Activated T-helper 9 cell treated with anti-CD3 and anti-CD28 coated beads, Interleukin-2, amount 50 U/mL, for 16 hours (primary cell): ENCODE results near the gene PARVG.

Experiments used
- DNase-seq: peaks from one replicate; pipeline ENCODE4 v3.0.0-alpha.2; 2020; ENCODE audit warnings: low read depth

PARVG gene

DNA sequence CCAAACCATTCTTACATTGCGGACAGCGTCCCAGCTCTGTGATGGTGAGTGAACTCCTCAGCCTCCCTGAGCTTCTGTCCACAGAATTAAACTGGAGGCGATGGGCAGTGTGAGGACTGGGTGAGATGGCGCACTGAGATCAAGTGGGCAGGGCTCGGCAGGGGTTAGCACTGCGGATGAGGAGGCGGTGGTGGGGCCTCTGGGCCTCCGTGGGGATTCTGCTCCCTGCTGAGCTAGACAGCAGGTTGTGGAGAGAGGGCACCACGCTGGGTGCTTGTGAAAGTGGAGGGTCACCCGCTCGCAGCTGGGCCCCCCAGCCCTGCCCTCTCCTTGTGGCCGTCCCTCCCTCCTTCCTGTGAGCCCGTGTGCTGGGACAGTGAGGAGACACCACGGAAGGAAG is 25.6 kb upstream of the PARVG start:
- DNase-seq = no peak

DNA sequence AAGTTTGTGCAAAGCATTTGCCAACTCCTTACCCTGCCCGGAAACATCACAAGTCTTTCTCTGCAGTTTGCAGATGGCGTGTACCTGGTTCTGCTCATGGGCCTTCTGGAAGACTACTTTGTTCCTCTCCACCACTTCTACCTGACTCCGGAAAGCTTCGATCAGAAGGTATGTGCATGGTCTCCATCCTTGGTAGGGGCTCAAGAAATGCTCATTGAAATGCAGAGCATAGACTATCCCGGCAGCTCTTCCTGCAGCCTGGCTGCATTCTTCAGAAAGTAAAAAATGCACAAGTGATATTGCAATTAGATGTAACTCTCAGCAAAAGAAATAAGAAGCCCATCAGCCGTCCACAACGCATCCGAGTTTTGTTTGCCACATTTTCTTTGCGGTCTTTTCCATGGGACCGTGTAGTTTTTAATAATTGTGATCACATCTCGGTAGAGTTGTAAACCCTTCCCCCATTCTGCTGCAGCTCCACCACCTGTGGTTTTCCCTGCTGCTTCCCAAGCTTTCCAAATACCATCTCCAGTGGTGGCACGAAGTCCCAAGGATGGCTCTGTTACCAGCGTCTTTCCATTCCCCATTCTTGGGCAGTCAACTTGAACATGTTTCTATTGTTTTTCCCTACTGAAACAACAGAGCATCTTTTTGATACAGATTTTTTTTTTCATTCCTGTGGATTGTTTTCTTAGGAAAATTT is 22.7 kb upstream of the PARVG start:
- no peak for DNase-seq

DNA sequence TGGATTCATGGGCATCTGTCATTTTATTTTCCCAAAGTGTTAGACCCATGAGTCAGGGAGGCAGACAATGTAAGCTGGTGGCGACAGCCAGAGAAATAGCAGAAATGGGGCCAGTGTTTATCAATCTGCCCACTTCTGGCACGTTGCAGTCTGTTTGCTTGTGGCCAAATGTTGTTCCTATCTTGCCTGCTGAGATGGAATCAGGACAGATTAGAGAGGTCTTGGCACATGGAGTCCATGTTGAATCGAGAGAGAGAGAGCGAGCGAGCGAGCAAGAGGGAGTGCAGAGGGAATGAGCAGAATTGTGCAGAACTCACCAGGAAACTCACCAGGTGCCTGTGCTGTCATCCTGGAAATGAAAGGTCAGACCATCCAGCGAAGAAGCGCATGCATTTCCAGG is 21.9 kb upstream of the PARVG start:
- DNase-seq = no peak

DNA sequence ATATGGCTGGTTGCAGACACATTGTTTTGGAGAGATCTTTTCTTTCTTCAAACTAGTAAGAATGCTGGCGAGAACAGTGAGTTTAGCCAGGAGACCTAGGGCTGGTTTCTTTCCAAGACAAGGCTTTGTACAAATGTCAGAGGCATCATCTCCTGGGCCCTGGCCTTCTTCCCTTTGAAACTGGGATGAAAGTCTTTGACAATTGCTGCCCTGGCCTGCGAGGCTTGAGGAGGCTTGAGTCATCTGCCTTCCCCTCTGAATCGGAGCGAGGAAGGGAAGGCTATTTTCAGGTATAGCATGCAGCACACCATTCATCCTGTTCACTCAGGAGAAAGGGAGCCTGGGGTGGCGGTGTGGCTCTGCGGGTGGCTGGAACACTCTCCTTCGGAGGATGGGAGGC is 21.5 kb upstream of the PARVG start:
- no peak for DNase-seq

DNA sequence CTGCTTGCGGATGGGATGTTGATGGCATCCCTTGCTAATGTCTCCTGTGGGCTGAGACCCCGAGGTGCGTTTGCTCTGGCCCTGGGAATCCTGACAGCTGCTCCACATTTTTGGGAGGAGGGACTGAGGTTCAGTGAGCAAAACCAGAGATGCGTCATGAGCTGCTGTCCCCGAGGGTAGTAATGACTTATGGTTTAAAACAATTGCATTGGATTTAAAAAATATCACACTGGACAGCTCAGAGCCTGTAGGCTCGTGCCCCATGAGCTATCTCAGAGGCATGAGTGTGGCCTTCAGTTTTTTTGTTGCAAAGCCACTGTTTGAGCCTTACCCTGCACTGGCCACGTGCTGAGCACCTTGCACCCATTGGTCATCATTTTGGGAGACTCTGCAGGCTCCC is 20.9 kb upstream of the PARVG start:
- no peak for DNase-seq

DNA sequence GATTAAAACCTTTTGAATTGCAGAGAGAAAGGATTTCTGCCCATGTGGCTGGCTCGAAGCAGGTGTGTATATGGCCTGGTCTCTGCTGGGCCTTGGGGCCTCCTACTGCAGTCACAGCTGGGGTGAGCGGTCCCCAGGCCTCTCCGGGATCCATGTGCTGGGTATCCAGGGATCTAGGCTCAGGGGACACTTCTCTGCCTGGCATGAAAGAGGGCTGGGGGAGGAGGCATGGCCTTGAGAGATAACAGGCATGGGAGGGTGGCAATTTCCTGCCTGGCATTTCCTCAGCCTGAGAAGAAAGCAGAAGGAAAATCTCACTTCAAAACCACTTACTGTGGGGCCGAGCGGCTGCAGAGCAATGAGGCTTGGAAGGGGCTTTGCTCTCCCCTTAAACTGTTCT is 20.3 kb upstream of the PARVG start:
- no peak for DNase-seq

DNA sequence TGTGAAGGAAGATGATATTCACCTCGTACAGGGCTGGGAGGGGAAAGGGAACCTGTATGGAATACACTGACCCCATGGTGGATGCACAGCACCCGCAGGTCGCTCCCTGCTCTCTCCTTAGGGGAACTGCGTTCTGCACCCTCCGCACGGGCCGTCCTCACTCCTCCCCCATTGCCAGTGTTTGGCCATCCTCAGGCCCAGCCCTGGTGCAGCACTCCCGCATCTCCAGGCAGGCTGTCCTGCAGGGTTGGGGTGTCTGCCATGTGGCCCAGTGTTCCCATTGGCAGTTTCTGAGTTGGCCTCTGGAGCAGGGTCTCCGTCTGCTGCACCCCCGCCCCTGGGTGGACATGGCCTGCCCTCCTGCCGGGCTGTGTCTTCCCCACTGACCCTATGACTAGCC is 19.1 kb upstream of the PARVG start:
- DNase-seq = no peak

DNA sequence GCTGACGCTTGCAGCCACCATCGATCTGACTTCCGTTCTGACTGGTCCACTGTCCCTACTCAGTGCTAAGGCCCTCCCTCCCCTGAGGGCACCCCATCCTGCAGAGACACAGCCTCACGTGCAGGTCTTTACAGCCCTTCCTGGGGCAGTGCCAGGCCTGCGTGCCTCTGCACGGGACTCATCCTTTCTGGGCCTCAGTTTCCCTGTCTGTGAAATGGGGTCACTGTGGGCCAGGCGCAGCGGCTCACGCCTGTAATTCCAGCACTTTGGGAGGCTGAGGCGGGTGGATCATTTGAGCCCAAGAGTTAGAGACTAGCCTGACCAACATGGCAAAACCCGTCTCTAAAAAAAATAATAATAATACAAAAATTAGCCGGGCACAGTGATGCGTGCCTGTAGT is 17.8 kb upstream of the PARVG start:
- DNase-seq = no peak

DNA sequence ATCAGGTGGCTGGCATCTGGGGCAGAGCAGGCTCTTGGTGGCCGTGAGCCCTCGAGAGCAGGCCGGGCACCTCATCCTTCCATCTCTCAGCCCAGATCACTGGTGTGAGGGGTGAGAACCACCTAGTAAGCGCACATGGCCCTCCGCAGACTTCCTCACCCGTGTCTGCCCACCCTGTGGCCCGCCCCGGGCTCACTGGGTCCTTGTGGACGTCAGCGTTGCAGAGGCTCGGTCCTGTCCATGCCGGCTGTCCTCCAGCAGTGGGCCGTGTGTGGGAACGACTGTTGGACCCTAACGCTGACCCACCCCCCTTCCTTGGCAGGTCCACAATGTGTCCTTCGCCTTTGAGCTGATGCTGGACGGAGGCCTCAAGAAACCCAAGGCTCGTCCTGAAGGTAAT is 17.2 kb upstream of the PARVG start:
- no peak for DNase-seq

DNA sequence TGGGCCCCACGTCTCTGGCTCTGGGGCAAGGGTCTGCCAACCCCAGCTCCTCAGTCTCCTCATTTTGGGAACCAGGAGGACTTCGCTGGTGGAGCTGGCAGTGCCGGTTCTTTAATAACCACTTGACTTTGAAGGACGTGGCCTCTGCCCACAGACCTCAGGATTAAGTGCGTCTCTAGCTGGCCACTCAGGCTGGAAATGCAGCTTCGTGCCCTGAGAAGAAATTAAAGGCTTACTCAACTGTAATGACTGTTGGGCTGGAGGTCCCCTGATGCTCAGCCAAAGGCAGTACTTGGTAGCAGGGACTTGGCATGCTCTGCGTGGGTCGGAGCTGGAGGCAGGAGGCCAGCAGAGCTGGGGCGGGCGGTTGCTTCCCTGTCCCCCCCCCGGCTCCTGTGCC is 16.7 kb upstream of the PARVG start:
- no peak for DNase-seq

DNA sequence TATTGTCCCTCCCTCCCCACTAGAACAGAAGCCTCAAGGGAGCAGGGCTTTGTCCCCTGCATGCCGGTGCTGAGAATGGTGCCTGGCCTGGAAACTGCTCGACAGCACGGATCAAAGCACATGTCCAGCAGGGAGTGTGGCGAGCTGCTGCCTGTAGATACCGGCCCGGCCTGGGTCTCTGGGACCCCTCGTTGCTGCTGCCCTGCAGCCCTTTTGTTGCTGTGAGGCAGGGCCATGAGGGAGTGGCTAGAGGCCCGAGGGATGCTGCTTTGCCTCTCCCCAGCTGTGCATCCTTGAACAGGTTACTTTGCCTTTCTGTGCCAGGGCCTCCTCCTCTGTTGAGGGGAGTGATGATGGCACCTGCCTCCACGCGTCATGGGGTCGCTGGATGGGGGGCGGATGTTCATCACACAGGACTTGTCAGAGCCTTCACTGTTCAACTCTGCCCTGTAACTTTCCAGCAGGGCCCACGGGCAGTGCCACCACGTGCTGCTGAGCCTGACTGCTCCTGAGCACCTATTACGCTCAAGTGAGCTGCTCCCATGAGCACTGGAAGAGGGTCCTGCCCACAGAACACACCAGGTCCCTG is 15.3 kb upstream of the PARVG start:
- no peak for DNase-seq

DNA sequence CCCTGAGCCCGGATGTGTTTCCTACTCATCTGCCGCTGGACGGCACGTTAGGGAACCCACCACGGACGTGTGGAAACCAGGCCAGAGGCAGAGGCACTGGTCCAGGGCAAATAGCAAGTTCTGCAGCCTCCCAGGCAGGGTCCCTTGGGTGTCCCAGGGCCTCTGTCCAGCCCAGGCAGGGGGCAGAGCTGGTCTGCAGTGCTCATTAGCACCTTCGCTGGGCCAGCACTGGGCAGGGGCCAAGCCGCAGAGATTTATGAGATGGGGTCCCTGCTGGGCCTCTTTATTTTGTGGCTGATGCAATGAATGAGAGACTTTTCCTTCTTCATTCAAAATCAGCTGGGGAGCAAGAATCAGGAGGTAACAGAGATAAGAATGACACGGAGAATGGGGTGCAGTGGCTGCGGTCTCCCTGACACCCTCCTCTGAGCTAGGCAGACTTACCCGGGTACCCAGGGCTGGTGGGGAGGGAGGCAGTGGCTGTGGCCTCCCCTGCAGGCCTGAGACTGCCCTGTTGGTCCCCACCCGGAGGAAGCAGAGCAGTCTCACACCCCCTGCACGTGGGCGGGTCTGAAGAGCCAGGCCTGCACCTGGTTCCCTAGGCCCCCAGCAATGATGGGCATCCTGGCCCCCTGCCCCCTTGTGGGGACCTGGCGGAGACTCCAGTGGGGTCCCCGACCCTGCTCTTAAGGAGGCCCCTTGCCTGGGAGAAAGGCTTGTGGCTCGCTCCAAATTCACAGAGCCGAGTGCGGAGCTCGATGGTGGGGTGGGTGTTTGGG is 14.0 kb upstream of the PARVG start:
- no peak for DNase-seq

DNA sequence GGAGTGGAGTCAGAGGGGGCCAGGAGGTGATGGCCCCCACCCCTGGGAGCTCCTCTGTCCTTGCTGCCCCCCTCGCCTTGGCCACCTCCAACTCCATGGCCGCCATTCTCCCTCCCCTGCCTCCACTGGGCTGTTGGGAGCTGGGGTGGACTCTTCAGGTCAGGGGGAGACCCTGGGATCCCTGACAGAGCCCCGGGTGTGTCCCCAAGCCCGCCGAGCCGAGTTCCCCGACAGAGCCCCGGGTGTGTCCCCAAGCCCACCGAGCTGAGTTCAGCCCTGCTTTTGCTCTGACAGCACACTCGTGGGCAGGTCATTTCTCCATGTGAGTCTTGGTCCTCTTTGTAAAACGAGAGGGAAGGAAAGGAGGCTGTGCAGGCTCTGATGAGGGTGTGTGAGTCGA is 13.2 kb upstream of the PARVG start:
- DNase-seq = no peak

DNA sequence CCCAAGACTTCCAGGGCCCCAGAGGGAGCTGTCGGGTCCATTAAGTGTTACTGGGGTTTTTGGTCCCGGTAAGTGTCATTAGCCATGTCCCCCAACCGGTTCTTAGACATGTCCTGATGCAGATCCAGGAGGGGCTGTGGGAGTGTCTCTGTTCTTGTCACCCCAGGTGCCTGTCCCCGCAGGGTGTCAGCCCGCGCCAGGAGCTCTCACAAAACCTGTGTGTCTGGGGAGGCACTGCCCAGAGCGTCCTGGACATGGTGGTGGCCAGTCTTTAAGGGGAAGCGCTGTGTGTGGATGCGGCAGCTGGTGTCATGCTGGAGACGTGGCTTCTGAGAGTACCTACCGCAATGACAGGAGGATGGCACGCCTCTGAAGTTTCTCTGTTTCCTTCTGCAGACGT is 12.5 kb upstream of the PARVG start:
- DNase-seq = no peak

DNA sequence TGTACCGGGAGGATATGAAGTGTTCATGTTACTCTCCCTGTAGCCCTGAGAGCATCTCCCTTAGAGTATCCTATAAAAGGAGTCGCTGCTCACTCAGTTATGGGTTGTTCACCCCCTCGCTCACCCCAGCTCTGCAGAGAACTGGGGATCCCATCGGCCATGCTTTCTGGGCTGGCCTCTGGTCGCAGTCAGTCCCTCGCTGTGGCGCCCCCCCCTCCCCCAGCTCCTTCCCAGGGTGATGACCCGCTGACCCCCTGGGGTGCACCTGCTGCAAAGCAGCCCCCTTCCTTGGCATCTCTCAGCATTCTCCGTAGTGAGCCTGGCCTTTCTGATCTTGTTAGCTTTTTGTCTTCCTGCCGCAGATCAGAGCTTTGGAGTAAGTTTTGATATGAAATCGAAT is 10.3 kb upstream of the PARVG start:
- DNase-seq = no peak

DNA sequence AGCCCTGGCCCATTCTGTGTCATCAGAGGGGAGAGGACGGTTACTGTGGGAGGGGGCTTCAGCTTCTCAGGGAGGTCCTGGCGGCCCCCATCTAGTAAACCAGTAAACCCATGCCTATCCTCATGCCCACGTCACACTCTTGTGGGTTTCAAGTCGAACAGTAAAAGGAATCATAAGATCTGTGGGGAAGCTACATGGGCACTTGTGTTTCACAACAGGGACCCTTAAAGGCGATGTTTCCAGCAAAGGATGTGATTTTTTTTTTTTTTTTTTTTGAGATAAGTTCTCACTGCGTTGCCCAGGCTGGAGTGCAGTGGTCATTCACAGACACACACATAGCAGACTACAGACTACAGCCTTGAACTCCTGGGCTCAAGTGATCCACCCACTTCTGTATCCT is 9.2 kb upstream of the PARVG start:
- DNase-seq = no peak

DNA sequence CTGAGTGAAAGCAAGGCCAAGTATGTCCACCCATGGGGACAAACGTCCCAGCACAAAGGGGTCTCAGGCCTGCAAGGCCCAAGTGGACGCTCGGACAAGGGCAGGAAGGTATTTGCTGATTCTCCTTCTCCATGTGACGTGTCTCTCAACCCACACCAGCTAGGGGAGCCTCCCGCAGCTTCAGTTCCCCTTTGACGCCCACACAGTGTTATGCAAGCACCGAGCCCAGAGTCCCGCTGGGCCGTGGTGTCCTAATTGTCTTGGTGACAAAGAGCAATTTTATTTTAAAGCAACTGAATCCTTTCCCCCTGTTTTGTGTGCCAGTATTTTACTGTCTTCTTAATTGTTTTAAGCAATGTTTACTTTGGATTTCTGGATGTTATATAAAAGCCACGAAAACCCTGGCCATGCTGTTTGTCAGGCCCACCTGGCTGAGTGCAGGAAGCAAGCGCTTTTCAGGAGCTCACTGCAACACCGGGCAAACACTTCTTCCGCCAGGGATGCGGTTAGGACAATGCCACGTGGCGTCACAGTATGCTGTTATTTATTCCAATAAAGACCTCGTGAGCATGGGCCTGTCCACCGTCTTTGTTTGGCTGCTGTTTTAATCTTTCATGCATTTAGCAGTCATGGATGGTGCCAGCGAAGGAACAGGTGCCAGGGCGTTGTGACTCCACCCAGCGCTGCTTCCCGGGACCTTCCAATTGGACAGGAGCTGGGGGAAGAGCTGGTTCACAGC is 8.2 kb upstream of the PARVG start:
- DNase-seq = no peak

DNA sequence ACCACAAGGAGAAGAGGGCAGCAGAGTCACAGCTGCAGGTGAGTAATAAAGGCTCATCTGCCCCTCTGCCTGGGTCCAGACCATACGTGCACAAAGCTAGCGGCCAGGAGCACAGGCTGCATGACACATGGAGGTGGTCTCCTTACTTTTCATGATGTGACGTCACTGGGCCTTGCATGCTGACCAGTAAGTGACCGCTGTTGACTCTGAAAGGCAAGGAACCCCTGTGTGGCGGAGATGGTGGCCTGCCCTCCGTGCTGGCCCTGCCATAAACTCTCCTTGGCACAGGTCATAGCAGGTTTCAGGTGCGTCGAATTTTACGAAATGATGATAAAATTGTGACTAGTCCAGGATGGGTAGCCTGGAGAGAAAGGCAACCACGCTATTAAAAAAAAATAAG is 7.6 kb upstream of the PARVG start:
- DNase-seq = no peak

DNA sequence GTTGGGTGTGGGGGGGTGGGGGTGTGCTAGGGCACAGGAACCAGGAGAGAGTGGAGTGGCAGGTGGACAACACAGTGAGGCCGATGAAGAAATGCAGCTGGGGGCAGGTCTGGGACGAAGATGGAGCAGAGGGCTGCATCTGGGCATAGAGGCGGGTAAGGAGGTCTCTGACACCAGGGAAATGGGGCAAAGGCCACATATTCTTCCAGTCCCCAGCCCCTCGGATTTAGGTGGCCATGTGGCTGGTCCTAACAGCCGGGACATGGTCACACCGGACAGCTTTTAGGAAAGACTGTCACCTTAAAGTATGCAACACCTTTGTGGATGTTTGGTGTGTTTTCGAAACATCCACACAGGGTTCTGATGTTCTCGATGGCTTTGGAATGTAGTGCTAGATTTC is 5.0 kb upstream of the PARVG start:
- DNase-seq = no peak

DNA sequence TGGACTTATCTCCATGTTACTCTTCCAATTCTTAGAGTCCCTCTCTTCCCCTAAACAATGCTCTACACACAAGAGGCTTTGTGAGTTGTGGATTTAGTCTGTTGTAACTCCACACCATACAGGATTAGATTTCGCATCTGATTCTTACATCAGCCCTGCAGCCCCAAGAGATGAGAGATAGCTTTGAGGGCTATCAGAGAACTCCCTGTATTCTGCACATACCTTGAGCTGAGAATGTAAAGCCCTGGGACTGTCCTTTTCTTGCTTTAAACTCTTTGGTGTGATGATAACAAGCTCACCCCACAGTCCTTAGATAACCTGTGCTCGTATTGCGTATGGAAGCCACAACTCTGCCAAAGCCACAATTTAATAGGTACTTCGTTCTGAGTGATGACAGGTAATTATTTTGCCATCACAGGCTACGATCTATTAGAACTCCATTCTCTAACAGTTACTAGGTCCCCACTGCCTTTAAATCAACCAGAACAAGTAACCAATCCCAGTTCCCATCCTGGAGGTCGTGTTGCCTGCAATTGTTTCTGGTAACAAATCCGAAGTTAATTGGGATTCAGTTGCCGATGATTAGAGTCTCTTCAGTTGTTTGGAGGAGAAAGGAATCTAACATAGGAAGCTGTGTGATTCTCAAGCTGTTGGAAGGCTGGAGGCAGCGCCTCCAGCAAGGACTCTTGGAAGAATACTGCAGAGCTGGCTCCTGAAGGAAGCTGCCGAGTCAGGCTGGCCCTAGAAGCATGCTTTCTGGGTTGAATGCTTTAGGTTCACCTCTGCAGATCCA is 1.3 kb upstream of the PARVG start:
- DNase-seq = no peak

DNA sequence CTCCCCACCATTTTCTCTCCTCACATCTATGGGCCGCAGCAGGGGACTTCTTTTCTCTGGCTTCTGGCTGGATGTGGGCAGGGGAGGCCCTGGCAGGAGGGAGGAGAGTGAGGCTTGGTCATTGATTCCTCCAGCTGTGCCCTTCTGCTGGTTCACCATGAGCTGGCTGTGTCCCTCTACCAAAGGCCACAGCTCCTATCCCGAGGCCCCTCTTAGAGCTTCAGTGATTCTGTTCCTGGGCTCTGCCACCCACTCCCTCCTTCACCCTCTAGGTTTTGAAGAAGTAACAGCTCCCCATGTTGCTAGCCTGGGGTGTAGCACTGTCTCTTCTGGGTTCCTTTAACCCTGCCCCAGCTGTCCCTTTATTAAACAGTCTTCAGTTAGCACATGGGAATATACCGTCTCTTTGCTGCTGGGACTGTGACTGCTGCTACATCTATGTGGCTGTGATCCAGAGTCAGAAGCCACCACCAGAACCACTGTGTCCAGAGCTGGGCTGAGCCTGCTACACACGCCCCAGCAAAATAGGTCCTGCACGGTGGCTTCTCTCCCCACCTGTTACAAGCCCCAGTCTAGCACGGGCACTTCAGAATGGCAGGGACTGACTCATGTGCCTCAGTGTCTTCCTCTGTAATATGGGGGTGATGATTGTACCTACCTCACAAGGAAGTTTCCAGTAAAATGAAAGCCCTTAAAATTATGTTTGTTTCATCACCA is 578 bp upstream of the PARVG start:
- no peak for DNase-seq
